Activated T-cell treated with anti-CD3 and anti-CD28 coated beads, Interleukin-2, amount 50 U/mL, for 1 hour (primary cell): Measurements from ENCODE around the gene GABPB1.

Experiments used
- DNase-seq: peaks from one replicate; pipeline ENCODE4 v3.0.0-alpha.2; 2020

Gene GABPB1

GRCh38 chr15:50236433-50236832, 118.6 kb downstream of the GABPB1 start:
- no peak for DNase-seq

GRCh38 chr15:50235794-50236193, 119.2 kb downstream of the GABPB1 start:
- DNase-seq, result no peak

GRCh38 chr15:50234764-50235163, 120.2 kb downstream of the GABPB1 start:
- DNase-seq, result no peak

GRCh38 chr15:50233192-50233736, 121.7 kb downstream of the GABPB1 start:
- DNase-seq, result no peak

- no peak for DNase-seq
Measured at GRCh38 chr15:50232791-50233190, 122.2 kb downstream of the GABPB1 start.

- DNase-seq, result no peak
Measured at GRCh38 chr15:50231761-50232160, 123.2 kb downstream of the GABPB1 start.

- no peak for DNase-seq
Measured at GRCh38 chr15:50229336-50229735, 125.7 kb downstream of the GABPB1 start.

- no peak for DNase-seq
Measured at GRCh38 chr15:50228866-50229265, 126.1 kb downstream of the GABPB1 start.

GRCh38 chr15:50227076-50227475, 127.9 kb downstream of the GABPB1 start:
- DNase-seq, result no peak

GRCh38 chr15:50225938-50226337, 129.1 kb downstream of the GABPB1 start:
- DNase-seq, result no peak
